ENCODE measurements around the gene EVL. TPM values are rescaled to one million over a fixed set of nuclear protein-coding genes. Genes with fewer than 3 reads are reported as not detected.

EVL gene
- total RNA-seq, 2 experiments from 2014 or later: 171 to 175 TPM

DNA sequence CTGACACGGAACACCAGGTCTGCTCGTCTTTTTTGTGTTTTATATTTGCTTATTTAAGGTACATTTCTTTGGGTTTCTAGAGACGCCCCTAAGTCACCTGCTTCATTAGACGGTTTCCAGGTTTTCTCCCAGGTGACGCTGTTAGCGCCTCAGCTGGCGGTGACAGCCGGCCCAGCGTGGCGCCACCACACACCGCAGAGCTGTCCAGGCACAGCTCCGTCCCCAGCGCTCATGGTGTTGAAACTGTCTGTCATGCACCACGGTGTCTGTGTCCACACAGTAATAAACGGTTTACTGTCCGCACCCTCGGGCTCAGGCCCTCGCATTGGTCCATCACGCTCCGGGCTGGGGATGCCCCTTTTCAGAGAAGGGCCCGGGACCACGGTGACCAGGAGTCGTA is 78.7 kb downstream of the EVL start:
- POLR2A ChIA-PET: interaction anchor here (0.5 kb wide), 1 partner anchor 39 kb away, joined by 5 read pairs; no protein-coding TSS in a partner anchor
- CTCF ChIA-PET: interaction anchor here (1.1 kb wide), 1 partner anchor 49 kb away, joined by 4 read pairs; no protein-coding TSS in a partner anchor

GRCh38 chr14:100144645-100144995 is 79.4 kb downstream of the EVL start:
- ChIA-PET CTCF (no interaction called here), POLR2A (interaction anchor here (0.5 kb wide), 1 partner anchor 40 kb away, joined by 5 read pairs; no protein-coding TSS in a partner anchor)

GRCh38 chr14:100144996-100145646 is 79.9 kb downstream of the EVL start:
- ChIA-PET POLR2A (no interaction called here), CTCF (no interaction called here)

DNA sequence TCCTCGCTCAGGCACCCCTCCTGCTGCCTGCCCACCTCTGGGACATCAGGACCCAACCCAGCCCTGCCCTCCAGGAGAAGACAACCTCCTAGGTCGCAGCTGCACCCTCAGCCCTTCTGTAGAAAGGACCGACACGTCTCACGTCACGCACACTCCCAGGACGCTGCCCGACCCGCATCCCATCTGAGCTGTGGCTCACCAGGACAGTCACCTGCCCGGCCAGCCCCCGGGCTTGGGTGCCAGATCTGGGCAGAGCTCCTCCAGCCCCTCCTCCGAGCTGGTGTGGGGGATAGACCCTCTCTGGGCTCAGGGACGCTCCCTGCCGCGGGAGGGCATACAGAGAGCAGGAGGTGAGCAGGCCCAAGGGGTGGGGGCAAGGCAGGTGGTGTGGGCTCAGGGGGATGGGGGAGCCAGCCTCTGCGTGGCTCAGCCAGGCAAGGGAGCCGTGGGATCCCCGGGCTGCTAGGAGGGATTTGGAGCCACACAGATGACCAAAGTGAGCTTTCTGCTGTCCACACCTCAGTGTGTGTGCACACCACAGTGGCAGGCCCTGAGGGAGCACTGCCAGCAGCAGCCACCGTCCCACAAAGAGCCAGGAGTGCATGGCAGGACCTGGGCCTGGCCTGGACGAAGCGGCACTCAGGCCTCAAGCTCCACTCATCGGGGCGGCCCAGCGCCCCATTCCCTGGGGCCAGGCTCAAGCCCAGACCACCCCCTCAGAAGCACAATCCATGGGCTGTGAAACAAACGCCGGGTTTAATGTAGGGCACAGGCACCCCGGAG is 80.7 kb downstream of the EVL start:
- CTCF ChIA-PET: interaction anchor here (1.1 to 2.9 kb wide), 3 partner anchors 9 to 47 kb away, joined by 5 to 9 read pairs (median 9); no protein-coding TSS in a partner anchor

DNA sequence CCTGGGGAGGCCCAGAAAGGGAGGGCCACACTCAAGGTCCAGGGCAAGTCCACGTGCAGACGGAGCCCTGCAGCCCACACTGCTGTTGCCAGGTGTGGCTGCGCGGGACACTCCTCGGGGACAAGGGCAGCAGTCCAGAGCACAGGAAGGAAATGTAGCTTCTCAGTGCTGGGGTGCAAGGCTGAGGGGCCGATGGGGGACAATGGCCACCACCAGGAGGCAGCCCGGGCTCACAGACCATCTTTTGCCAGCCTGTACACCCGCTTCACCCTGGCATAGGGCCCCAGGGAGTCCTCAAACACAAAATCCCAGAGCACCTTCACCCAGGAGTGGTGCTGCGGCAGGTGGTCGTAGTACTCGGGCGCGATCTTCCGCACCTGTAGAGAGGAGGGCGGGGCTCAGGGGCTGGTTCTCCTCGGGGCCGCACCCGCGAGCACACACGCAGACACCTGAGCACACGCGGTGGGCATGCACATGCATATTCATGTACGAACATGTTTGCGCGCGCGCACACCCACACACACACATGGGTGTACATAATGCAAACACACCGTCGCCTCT is 81.4 kb downstream of the EVL start:
- ChIA-PET CTCF (interaction anchor here (0.7 to 2.9 kb wide), 4 partner anchors 9 to 47 kb away, joined by 4 to 9 read pairs (median 7); no protein-coding TSS in a partner anchor), POLR2A (interaction anchor here (0.6 kb wide), 1 partner anchor 40 kb away, joined by 8 read pairs; no protein-coding TSS in a partner anchor)

More for the DNA sequence above, 80.7 kb downstream of the EVL start:
- POLR2A ChIA-PET: interaction anchor here (0.5 to 0.6 kb wide), 2 partner anchors 12 to 41 kb away, joined by 6 to 8 read pairs; no protein-coding TSS in a partner anchor

- CTCF ChIA-PET: interaction anchor here (0.7 to 2.9 kb wide), 3 partner anchors 8 to 46 kb away, joined by 4 to 9 read pairs (median 9); no protein-coding TSS in a partner anchor
- POLR2A ChIA-PET: no interaction called here
Measured at GRCh38 chr14:100147181-100147631, 82.0 kb downstream of the EVL start.

DNA sequence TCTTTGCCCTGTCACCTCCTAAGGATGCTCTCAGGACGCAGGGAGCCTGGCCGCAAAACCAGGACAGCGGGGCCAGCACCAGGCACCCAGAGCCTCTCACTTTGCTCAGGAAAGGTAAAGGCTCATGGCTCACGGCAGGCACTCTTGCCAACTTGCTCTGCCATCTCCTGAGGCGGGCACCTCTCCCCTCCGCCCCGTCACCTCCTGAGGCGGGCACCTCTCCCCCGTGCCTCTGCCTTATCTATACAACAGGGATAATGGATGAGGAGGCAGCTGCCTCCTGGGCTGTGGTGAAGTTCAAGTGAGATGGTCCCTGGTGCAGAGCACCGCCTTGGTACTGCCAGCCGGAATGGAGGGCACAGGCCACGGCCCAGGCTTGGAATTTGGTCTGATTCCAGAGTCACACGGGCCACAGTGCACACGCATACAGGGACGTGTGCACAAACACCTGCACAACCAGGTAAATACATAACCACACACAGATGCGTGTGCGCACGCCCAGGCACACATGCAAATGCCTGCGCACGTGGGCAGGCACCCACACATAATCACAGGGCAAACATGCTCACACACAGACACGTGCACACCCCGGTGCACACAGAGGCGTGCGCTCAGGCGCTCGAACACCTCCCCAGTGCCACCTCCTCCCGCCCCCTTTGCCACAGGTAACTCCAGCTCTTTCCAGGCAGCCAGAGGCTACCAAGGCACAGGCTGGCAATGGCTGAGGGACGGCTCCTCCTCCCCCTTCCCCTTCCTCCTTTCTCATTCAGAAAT is 82.7 kb downstream of the EVL start:
- ChIA-PET POLR2A (no interaction called here), CTCF (interaction anchor here (0.7 to 2.9 kb wide), 3 partner anchors 7 to 45 kb away, joined by 4 to 9 read pairs (median 9); no protein-coding TSS in a partner anchor)

DNA sequence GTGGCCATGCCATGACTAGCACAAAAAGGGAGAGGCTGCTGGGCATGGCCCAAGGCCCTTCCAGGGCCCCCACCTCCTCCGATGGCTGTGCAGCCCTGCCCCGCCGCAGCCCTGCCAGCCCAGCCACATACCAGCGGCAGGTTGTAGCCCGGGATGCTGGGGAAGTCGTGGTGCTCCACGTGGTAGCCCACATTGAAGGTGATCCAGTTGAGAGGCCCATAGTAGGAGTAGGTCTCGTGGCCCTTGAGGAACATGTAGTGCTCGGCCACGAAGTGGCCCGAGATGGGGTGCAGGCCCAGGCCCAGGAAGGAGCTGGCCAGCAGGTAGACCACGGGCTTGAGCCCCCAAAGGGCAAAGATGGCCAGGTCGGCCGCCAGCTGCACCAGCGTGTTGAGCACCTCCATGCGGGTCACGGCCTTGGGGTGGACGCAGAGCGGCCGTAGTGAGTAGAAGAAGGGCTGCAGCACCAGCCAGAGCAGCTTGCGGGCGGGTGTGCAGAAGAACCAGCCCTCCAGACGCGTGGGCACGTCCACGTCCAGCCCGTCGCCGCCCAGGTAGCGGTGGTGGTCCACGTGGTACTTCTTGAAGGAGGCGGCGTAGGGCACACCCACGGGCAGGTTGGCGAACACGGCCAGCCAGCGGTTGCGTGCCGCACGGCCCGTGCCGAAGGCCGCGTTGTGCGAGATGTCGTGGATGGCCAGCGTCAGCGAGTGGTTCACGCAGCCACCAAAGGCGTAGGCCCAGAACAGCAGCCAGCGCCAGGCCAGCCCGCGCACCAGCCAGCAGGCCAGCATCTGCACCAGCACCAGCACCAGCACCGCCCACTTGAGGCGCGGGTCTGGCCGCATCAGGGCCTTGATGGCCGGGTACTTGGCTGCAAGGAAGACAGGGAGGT is 83.9 kb downstream of the EVL start:
- CTCF ChIA-PET: no interaction called here
- POLR2A ChIA-PET: no interaction called here

- POLR2A ChIA-PET: no interaction called here
- CTCF ChIA-PET: interaction anchor here (0.8 to 1.7 kb wide), 2 partner anchors 42 to 229 kb away, joined by 3 to 4 read pairs; no protein-coding TSS in a partner anchor
Measured at GRCh38 chr14:100149851-100150611, 84.8 kb downstream of the EVL start.

DNA sequence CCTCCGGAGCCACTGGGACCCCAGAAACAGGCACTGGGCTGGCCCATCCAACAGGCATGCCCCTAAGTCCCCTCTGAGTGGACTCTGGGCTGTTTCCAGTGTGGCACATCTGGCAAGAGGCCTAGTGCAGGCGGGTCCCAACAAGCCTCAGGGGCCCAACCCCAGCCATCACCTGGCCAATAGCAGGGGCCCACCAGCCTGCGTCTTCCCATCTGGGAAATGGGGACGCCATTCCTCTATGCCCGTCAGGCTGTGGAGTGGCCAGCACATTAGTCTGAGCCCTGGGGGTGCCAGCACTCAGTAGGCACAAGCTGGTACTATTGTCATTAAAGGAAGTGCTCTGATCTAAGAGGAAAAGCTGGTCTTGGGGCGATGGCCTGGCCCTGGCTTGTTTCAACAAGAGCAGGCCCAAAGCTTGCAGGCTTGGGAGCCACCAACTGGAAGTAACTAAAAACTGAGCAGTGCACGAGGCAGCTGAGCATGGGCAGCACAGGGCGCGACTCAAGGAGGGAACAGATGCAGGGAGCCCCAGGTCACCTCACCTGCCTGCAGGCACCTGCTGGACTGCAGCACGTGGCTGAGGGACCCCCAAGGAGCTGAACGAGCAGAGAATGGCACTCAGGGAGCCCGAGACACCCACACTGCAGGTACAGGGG is 85.8 kb downstream of the EVL start:
- ChIA-PET CTCF (interaction anchor here (1.7 kb wide), 1 partner anchor 43 kb away, joined by 4 read pairs; no protein-coding TSS in a partner anchor), POLR2A (no interaction called here)

GRCh38 chr14:100152091-100152490 is 86.9 kb downstream of the EVL start:
- POLR2A ChIA-PET: no interaction called here

DNA sequence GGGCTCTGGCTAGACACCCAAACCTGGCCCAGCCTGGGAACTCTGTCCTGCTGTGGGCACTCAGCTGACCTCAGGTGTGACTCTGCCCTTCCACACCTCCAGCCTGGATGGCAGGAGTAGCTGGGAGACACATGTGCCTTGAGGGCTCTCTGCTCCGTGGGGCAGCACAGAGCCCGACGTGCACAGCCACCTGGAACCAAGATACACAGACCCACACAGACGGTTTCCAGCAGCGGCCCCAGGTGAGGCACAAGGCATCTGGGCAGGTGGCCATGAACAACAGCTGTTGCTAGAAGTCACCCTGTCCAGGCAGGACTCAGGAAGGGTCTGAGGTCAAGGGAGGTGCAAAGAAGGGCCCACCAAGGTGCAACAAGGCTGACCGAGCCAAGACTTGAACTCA is 88.3 kb downstream of the EVL start:
- ChIA-PET POLR2A (no interaction called here), CTCF (interaction anchor here (0.6 kb wide), 1 partner anchor 49 kb away, joined by 3 read pairs; no protein-coding TSS in a partner anchor)

More at GRCh38 chr14:100152091-100152490, 86.9 kb downstream of the EVL start:
- CTCF ChIA-PET: no interaction called here

- ChIA-PET CTCF (interaction anchor here (0.9 to 1.7 kb wide), 9 partner anchors 8 to 325 kb away, joined by 3 to 9 read pairs (median 4); no protein-coding TSS in a partner anchor), POLR2A (no interaction called here)
Measured at GRCh38 chr14:100155049-100155621, 89.9 kb downstream of the EVL start.

DNA sequence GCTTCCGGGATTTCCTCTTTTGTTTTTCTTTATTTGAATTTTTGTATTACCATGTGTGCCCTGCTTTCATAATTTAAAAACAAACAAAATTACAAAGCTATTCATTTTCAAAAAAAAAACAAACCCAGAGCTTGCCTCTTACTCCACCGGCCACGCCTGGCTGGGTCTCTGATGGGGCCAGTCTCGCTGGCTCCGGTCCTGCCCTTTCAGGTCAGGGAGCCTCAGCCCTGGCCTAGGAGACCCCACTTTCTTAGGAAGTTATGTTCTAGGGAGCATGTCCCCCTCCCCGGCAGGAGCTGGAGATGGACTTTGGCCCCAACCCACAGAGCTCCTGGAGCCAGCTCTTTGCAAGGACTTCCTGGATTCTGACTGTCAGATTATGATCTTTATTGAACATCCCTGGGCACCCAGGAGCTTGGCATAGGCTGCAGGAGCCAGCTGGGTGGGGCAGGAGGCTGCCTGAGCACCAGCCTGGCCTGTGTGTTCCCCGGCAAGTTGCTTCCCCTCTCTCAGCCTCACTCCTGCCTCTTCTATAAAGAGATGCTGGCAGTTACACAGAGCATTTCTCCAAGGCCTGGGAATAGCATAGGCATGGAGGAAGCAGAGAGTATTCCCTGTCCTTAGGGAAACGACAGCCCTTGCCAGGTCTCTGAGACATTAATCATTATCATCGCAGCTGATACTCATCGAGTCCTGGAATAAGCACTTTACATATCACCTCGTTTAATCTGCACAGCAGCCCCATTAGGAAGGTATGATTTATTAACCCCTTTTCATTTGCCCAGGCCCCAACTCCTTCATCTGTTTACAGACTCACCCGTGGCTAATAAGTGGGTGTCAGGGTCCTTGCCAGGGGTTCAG is 90.8 kb downstream of the EVL start:
- ChIA-PET POLR2A (no interaction called here), CTCF (interaction anchor here (0.9 to 1.8 kb wide), 9 partner anchors 9 to 157 kb away, joined by 3 to 9 read pairs (median 4); no protein-coding TSS in a partner anchor)

DNA sequence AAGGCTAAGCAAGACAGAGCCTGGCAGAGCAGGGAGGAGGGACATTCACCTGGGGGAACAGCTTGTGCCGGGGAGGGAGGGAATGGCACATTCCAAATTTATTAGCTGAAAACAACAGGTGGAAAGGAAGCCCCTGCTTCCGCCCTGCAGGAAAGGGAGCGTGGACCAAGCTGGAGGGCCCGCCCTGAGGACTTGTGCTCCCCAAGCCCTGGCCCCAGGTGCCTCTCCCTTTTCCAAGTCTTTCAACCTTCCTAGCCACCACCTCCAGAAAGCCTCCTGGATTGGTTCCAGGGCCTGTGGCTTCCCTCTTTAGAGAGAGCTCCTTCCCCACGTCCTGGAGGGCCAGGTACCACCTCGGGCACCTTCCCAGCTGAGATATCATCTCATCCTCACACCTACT is 91.6 kb downstream of the EVL start:
- POLR2A ChIA-PET: no interaction called here
- CTCF ChIA-PET: interaction anchor here (0.8 to 1.8 kb wide), 2 partner anchors 49 to 114 kb away, joined by 3 to 6 read pairs; no protein-coding TSS in a partner anchor

Data from activated CD8-positive, alpha-beta memory T cell treated with anti-CD3 and anti-CD28 coated beads for 36 hours (primary cell).